HFF-Myc (cell line): Measurements from ENCODE around the gene PTGIR.

ENCODE experiments used
- DNase-seq: peaks from one replicate; pipeline ENCODE4 v3.0.0-alpha.2; 2011; ENCODE audit warnings: low read depth; ENCODE audit errors: extremely low read depth
- H3K4me3 ChIP-seq: replicated peaks from 2 replicates; pipeline ENCODE4 v1.5.1; 2011; ENCODE audit warnings: low read depth, mild to moderate bottlenecking, control low read depth, low read length
- TF ChIP-seq, protein P1 (sequence below): IDR thresholded peaks from 2 replicates; pipeline ENCODE4 v1.5.1; 2012; ENCODE audit warnings: mild to moderate bottlenecking, low read depth, low read length, control low read depth; ENCODE audit errors: missing control alignments

Gene PTGIR

DNA sequence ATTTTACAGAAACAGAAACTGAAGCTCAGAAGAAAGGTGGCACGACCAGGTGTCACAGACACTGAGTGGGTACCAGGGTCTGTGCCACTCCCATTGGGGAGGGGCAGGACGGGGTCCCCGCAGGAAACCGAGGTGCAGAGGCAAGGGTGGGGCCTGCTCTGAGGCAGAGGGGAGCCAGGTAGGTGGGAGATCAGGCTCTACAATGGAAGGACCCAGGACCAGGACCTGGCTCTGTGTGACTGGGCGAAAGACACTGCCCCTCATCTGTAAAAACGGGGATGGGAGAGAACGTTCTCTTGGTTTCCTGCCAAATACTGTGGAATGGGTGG is 2.8 kb downstream of the PTGIR start:
- TF ChIP-seq, protein P1, sequence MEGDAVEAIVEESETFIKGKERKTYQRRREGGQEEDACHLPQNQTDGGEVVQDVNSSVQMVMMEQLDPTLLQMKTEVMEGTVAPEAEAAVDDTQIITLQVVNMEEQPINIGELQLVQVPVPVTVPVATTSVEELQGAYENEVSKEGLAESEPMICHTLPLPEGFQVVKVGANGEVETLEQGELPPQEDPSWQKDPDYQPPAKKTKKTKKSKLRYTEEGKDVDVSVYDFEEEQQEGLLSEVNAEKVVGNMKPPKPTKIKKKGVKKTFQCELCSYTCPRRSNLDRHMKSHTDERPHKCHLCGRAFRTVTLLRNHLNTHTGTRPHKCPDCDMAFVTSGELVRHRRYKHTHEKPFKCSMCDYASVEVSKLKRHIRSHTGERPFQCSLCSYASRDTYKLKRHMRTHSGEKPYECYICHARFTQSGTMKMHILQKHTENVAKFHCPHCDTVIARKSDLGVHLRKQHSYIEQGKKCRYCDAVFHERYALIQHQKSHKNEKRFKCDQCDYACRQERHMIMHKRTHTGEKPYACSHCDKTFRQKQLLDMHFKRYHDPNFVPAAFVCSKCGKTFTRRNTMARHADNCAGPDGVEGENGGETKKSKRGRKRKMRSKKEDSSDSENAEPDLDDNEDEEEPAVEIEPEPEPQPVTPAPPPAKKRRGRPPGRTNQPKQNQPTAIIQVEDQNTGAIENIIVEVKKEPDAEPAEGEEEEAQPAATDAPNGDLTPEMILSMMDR: no peak
- no peak for DNase-seq
- peak overlapping the region; percentile 16 for H3K4me3 ChIP-seq

DNA sequence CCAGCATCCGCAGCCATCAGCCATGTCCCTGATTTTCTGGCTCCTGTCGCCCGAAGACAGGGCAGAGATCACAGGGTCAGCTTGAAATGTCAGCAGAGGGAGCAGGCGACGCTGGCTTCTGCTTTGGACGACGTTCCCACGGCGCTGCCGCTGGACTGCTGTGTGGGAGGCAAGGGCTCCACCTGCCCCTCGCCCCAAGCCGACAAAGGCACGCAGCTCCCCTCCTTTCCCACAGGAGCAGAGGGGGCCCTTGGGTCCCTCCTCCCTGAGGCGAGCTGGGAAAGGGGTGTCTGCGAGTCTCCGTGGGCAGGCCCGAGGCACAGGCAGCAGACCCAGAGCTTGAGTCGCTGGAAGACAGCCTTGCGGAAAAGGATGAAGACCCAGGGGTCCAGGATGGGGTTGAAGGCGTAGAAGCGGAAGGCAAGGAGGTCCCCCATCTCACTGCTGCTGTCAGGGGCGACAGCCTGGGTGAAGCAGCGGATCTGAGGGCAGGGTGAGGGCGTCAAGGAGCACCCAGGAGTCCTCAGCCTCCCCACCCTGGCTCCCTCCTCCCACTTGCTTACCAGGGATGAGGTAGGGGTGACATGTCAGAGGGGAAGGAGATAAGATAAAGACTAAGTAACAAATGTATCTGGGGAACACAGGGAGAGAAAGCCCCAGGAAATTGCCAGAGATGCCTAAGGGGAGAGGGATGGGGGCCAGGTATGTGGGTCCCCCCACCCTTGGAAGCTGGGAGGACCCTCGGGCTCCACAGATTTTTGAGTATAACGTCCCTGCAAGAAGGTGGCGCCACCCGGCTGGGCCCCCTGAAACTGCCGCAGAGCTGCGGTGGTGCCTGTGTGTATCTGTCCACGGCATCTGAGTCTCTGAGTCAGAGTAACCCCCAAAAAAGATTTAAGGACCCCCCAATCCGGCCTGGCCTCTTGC is 3.4 kb downstream of the PTGIR start:
- no peak for DNase-seq
- H3K4me3 ChIP-seq: peak overlapping the region; percentile 16
- TF ChIP-seq, protein P1: peak; percentile 8

DNA sequence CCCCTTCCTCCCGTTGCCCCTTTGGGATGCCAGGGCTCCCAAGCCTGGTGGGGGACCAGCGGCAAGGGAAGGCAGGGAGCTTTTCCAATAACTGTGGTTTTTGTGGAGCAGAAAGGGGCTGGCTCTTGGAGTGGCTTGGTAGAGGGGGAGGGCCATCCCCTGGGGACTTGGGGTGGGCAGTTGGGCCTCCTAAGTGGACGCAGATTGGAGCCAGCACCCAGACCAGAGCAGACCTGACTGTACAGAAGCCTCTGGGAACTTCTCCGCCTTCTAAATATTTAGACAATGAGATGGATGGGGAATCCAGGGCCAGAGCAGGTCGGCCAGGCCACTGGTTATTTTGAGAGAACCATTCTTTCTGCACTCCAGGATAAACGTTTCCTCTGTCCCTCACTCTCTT is 4.2 kb downstream of the PTGIR start:
- TF ChIP-seq, protein P1: no peak
- no peak for DNase-seq
- peak overlapping the region; percentile 9 for H3K4me3 ChIP-seq

DNA sequence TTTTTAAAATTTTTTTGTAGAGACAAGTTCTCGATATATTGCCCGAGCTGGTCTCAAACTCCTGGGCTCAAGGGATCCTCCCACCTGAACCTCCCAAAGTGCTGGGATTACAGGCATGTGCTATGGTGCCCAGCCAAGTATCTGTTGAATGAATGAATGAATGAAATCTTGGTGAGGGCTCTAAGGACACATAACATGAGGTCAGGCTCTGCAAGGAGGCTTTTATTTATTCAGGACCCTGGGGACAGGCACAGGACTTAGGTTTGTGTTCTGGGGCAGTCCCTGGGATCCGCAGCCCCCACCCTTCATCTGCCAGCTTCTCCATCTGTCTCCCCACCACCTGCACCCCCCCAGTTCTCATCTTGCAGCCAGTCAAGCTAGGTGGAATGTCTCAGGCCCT is 4.6 kb downstream of the PTGIR start:
- TF ChIP-seq, protein P1: no peak
- H3K4me3 ChIP-seq: no peak overlapping the region
- DNase-seq: no peak

DNA sequence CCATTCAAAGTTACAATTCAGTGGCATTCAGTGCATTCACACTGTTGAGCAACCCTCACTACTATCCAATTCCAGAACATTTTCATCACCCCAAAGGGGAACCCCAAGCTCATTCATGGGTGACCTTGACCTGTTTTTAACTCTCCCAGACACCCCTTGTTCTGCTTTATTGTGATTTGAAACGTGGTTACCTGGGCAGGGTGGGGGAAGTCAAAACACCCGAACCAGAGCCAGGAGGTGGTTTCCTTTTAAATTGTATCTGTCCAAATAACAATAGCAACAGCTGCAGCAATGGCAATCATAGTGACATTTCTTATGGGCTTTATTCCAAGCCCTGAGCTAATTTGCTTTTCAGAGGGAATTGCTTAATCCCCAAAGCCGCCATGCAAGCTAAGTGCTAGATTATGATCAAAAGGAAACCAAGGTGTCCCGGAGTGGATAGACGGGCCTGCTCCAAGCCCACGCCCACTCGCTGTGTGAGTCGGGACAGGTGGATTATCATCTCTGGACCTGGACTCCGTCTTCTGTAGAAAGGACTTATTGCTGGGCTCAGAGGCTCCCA is 6.1 kb downstream of the PTGIR start:
- TF ChIP-seq, protein P1: no peak
- no peak overlapping the region for H3K4me3 ChIP-seq
- DNase-seq: no peak

DNA sequence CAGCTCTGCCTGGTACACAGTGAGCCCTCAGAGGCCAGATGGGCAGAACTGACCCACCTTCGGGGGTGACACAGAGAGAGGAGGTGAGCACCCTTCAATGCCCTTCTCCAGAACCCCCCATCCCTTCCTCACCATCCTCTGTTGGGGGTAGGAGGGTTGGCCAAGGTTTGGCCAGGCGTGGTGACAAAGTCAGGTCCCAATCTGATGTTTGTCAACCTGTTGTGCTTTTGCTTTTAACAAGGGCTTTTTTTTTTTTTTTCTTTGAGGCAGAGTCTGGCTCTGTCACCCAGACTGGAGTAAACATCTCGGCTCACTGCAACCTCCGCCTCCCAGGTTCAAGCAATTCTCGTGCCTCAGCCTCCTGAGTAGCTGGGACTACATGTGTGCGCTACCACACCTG is 7.3 kb downstream of the PTGIR start:
- no peak for DNase-seq
- no peak overlapping the region for H3K4me3 ChIP-seq
- TF ChIP-seq, protein P1: no peak
